GM18526 (cell line): ENCODE data around the gene DTX1.

Source experiments
- POLR2A ChIP-seq: IDR thresholded peaks from 3 replicates; pipeline ENCODE4 v1.6.1; 2011; ENCODE audit not compliant: insufficient read length; ENCODE audit errors: extremely low read depth

DTX1 gene

GRCh38 chr12:113056631-113057488 lies at the start of gene DTX1:
DTX1 (plus strand) TSS chr12:113056730; CDS start chr12:113058193, 1,463 bp downstream.
- TF ChIP-seq POLR2A, result no peak

GRCh38 chr12:113007166-113007565 lies 49.4 kb upstream of the DTX1 start:
- no peak for TF ChIP-seq POLR2A

DNA sequence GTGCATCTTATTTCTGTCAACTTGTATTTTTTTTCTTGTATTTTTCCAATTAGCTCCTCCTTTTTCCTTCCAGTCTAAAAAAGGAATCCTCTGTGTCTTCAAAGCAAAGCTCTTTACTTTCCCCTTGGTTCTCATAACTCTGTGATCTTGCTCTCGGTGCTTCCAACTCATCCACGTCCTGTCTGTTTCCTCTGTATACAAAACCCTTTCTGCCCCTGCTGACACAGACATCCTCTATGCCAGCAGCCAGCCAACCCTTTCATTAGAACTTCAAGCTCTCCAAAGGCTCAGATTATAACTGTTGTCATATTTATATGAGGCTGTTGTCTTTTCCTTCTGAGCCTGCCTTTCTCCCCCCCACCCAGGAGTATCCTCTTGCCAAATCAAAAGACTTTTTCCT lies 45.8 kb upstream of the DTX1 start:
- no peak for TF ChIP-seq POLR2A

- TF ChIP-seq POLR2A, result no peak
Observed at GRCh38 chr12:113014565-113014964, 42.0 kb upstream of the DTX1 start.

- no peak for TF ChIP-seq POLR2A
Observed at GRCh38 chr12:113016796-113017195, 39.7 kb upstream of the DTX1 start.

GRCh38 chr12:113019025-113019424 lies 37.5 kb upstream of the DTX1 start:
- TF ChIP-seq POLR2A, result no peak

GRCh38 chr12:113021500-113021899 lies 35.0 kb upstream of the DTX1 start:
- TF ChIP-seq POLR2A, result no peak

DNA sequence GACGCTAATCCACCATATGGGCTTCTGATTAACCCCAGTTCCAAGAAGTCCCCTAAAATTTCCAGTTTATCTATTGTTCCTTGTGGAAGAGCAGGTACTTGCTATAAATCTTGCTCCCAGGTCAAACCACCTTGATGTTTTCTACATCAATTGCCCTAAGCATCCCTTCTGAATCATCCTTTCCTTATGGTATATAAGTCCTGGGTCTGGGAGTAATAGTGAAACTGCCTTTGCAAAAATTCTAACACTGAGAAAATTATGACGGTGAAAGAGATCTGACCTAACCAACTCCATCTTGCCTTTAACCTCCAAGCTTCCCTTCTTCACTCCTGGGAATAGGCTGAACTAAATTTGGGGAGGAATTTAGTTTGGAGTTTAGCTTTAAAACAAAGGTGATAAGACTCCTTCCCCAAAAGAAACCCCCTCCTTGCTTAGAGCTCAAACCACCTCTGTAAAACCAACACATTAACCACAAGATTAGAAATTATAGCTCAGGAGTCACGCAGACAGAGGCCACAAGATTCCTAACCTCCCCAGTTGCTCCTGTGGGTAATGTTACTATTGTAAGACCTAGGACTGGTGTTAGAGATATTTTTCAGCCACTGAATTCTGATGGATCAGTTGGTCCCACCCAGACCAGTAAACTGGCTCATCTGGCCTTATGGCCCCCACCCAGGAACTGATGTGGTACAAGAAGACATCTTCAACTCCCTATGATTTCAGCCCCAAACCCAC lies 33.8 kb upstream of the DTX1 start:
- no peak for TF ChIP-seq POLR2A

DNA sequence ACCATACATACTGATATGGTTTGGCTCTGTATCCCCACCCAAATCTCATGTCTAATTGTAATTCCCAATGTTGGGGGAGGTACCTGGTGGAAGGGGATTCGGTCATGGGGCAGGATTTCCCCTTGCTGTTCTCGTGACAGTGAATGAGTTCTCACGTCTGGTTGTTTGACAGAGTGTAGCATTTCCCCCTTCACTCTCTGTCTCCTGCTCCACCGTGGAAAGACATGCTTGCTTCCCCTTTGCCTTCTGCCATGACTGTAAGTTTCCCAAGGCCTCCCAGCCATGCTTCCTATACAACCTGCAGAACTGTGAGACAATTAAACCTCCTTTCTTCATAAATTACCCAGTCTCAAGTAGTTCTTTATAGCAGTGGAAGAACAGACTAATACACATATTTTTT lies 28.8 kb upstream of the DTX1 start:
- TF ChIP-seq POLR2A, result no peak

GRCh38 chr12:113030875-113031525 lies 25.5 kb upstream of the DTX1 start:
- TF ChIP-seq POLR2A, result no peak

- TF ChIP-seq POLR2A, result no peak
Observed at GRCh38 chr12:113039911-113040445, 16.6 kb upstream of the DTX1 start.

- no peak for TF ChIP-seq POLR2A
Observed at GRCh38 chr12:113040722-113041171, 15.8 kb upstream of the DTX1 start.

GRCh38 chr12:113041560-113041959 lies 15.0 kb upstream of the DTX1 start:
- no peak for TF ChIP-seq POLR2A

GRCh38 chr12:113043240-113043639 lies 13.3 kb upstream of the DTX1 start:
- no peak for TF ChIP-seq POLR2A

GRCh38 chr12:113044516-113044915 lies 12.0 kb upstream of the DTX1 start:
- no peak for TF ChIP-seq POLR2A
